GM21825 (cell line): ENCODE data around the gene DYNC1H1.

Experiments used
- ATAC-seq: cut with Tn5 transposase; IDR thresholded peaks from one replicate; pipeline ENCODE4 v1.9.1; 2021; ENCODE audit warnings: mild to moderate bottlenecking, moderate library complexity; ENCODE audit not compliant: unreplicated experiment

The DYNC1H1 gene

GRCh38 chr14:101988377-101988776, 24.0 kb downstream of the DYNC1H1 start:
- no peak for ATAC-seq

DNA sequence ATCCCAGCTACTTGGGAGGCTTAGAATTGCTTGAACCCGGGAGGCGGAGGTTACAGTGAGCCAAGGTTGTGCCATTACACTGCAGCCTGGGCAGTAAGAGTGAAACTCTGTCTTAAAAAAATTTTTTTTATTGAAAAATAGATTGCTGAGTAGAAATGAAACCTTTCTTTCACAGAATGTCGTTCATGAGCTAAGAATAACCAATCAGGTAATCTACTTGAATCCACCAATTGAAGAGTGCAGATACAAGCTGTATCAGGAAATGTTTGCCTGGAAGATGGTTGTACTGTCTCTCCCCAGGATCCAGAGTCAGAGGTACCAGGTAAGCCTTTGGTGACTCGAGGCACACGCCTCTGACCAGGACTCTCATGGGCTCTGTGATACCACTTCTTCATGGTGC, 27.0 kb downstream of the DYNC1H1 start:
- ATAC-seq: peak; percentile 41

GRCh38 chr14:101992708-101993107, 28.3 kb downstream of the DYNC1H1 start:
- peak; percentile 89 for ATAC-seq

GRCh38 chr14:101997429-101998336, 33.3 kb downstream of the DYNC1H1 start:
- no peak for ATAC-seq

GRCh38 chr14:102000902-102001301, 36.5 kb downstream of the DYNC1H1 start:
- ATAC-seq: no peak

DNA sequence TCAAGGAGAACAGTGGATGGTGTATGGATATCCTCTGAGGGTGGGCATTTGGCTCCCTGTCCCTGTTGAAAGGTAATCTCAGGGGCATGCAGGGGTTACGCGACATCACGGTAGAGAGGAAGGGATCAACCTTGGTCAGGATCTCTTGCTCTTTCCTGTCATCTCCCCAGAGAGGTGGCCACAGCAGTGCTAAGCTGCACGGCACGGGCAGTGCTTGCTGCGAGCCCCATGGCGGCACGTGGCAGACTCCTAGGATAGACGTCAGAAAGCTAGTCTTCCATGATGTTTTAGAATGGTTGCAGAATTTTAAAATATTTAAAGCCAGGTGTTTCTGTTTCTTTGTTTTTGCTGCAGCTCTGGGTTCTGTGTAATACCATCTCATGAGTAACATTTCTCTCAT, 41.0 kb downstream of the DYNC1H1 start:
- ATAC-seq: no peak

GRCh38 chr14:102007916-102008418, 43.6 kb downstream of the DYNC1H1 start:
- no peak for ATAC-seq

DNA sequence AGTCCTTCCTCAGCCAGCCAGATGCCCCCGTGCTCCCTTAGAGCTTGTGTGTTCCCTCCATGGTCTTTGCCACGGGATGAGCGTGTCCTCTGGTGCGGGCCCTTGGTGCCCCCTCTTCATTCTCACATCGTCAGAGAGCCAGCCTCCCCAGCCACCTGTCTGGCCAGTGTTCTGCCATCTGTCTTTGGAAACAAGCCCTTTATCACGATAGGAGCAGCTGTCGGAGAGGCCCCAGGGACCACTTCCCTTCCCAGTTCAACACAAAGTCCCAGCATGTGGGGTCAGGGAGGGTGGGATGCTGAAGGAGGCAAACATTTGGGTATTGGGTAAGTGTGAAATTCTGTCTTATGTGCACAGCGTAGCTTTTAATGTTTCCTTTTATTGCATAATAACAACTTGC, 44.5 kb downstream of the DYNC1H1 start:
- no peak for ATAC-seq

- ATAC-seq: no peak
Measured at GRCh38 chr14:102011631-102012030, 47.3 kb downstream of the DYNC1H1 start.

DNA sequence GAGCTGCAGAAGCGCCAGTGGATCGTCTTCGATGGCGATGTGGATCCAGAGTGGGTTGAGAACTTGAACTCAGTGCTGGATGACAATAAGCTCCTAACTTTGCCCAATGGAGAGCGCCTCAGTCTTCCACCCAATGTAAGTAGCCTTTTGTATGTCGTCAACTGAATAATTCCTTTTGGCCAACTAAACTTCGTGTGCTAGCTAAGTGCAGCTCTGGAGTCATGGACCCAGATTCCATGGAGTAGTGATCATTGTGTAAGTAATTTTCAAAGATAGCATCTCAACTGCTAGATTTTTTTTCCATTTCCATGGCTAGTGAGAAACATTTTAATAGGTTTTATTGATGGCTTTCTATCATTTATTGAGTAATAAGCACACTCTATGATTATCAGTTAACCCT, 48.0 kb downstream of the DYNC1H1 start:
- ATAC-seq: no peak

DNA sequence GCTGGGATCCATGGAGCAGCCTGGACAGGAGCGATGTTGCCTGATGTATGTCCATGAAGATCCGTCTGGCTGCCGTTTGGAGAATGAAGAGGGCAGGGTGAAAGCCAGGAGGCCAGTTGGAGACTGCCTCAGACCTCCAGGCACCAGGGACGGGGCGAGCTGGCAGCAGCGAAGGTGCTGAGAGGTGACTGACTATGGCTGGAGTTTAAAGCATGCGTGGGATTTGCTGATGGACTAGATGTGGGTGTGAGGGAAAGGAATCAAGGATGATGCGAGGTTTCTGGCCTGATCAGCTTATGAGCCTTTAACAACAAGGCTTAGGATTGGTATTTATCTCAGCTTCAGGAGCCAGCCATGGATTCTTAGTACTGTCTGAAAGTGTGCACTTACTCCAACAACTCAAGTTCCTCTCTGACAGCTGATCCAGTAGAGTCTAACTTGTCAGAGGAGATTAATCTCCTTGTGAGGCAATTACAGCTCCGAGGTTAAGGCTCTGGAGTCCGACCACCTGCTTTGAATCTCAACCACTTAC, 49.4 kb downstream of the DYNC1H1 start:
- no peak for ATAC-seq

GRCh38 chr14:102015045-102015685, 50.8 kb downstream of the DYNC1H1 start:
- ATAC-seq: no peak

DNA sequence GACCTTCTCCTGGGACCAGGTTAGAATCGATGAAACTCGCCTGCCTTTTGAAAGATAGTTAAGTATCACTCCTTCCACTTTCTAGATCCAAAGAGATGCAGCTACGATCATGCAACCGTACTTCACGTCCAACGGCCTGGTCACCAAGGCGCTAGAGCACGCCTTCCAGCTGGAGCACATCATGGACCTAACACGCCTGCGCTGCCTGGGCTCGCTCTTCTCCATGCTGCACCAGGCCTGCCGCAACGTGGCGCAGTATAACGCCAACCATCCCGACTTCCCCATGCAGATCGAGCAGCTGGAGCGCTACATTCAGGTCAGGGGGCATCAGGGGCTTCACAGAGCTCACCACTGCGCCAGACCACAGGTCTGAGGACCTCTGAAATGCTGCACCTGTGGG, 51.4 kb downstream of the DYNC1H1 start:
- ATAC-seq: no peak

DNA sequence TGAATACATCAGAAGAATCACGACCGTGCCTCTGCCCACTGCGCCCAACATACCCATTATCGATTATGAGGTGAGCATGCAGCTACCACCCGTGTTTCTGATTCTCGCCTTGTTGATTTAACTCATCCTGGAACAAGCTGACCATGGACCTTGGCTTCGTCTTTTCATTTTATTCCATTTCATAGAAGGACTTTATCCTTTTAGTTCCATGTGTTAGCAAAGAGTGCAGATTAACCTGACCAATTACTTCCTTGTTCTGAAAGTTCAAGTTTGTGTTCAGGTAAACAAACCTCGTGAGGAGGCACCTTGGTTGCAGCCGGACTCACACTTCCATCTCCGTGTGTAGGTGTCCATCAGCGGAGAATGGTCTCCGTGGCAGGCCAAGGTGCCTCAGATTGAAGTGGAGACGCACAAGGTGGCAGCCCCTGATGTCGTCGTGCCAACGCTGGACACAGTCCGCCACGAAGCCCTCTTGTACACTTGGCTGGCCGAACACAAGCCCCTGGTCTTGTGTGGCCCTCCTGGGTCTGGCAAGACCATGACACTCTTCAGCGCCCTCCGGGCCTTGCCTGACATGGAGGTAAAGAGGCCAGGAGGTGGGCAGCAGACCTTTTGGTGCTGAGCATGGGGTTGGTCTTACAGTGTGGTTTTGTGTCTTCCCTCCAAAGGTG, 52.2 kb downstream of the DYNC1H1 start:
- no peak for ATAC-seq

DNA sequence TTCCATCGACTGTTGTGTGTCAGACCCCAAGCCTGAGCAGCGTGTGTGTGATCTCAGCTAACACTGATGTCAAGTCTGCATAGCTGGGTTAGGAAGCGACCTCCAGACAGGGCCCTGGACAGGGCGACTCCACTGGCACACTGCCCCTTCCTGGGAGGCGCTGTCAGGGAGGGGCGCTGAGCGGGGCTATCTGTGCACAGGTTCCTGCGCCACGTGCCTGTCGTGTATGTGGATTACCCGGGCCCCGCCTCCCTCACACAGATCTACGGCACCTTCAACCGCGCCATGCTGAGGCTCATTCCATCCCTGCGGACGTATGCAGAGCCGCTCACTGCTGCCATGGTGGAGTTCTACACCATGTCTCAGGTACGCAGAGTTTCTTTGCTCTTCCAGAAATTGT, 53.9 kb downstream of the DYNC1H1 start:
- ATAC-seq: no peak

DNA sequence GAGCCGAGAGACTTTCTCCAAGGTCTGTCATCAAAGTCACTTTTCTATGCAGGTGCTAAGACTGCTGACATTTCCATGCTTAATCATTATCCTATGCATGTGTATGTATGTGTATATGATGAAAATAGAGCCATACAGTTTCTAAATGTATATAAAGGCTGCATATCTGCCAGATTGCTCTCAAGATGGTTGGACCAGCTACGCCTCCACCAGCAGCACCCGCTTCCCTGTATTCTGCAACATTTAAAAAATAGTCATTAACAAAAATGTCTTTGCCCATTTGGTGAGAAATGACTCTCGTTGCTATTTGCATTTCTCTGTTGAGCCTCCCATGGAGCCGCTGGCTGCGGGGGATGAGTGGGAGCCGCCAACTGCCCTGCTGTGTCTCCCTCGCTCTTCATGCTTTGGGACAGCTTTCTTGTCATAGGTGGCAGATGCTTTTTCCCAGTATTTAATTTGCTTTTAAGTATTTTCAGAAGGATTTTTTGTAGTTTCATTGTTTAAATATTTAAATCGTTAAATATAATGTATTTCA, 54.7 kb downstream of the DYNC1H1 start:
- no peak for ATAC-seq

DNA sequence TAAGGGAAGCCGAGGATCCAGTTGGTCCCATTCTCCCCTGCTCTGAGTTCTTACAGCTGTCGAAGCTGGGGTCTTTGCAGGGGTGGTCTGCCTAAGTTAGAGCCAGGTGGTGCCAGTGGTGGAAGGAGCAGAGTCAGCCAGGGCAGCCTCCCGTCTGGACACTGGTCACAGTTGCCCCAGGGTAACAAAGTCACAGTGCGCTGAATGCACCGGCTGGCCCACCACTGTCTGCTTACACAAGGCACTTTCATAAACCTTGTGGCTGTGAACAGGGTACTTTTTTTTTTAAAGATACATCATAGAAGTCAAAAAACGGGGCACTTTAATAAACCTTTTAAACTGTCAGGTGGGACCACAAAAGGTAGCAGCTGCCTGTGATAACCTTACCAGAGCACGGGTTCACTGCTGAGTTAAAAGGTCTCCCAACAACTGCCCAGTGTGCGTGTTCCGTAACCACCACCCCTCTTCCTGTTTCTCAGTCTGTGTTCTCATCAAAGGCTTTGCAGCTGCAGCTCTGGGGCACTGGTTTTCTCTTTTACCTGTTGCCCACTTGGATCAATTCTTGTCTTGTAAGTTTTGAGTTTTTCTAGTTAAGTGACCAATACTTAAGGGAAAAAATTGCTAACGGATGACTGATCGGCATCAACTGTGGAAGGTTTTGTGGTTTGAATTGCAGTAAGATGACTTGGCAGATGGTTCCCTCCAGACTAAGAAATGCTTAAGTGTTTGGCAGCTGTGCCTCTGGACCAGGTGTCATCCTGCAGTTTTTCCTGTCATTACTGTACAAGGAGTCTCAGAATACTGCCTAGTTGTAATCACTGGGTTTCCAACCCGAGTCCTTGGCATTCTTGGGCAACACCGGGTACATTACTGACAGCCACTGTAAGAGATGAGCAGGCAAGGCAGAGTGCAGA, 55.9 kb downstream of the DYNC1H1 start:
- no peak for ATAC-seq

DNA sequence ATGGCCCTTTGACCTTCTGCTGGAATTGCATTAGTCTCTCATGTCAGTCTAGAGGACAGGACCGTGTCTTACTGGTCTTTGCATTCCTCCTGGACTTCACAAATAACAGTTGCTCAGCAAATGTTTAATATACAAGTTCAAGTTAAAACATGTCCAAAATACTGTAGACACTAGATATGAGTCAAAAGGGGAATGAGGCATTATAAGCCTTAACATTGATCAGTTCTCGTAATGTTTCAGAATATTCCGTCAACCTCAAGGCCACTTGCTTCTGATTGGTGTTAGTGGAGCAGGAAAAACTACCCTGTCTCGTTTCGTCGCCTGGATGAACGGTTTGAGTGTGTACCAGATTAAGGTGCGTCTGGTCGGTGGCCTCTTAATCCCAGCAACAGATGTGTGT, 62.6 kb downstream of the DYNC1H1 start:
- ATAC-seq: no peak

DNA sequence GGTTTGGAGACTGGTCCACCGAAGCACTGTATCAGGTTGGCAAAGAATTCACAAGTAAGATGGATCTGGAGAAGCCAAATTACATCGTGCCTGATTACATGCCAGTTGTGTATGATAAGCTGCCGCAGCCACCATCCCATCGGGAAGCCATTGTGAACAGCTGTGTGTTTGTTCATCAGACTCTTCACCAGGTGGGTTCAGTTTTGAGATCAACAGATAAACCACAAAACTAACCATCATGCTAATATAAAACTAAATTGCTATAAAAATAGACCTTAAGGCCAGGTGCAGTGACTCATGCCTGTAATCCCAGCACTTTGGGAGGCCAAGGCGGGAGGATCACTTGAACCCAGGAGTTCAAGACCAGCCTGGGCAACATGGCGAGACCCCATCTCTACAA, 63.6 kb downstream of the DYNC1H1 start:
- no peak for ATAC-seq

- ATAC-seq: no peak
Measured at GRCh38 chr14:102028733-102029132, 64.4 kb downstream of the DYNC1H1 start.
